SK-N-SH (cell line): ENCODE results near the gene FBP1. TPM values are rescaled to one million over a fixed set of nuclear protein-coding genes. Genes with fewer than 3 reads are reported as not detected.

ENCODE experiments used
- CTCF ChIA-PET: fragments of 300-600, 350-600 bp; formaldehyde crosslinking; extraction: SDS; loops from one replicate; lab custom pipeline; 2021; lab: Yijun Ruan, JAX
- POLR2A ChIA-PET: fragments of 350-600 bp; sonication (Branson Sonifier 250); formaldehyde crosslinking; extraction: SDS; loops from one replicate; lab custom pipeline; 2020; ENCODE audit warnings: antibody characterized with exemption, inconsistent platforms; lab: Yijun Ruan, JAX
- DNase-seq: peaks from one replicate; pipeline ENCODE4 v3.0.0; 2012
- H2AFZ ChIP-seq: fragments of 200-600 bp; sonication (generic); 2 replicates; pipeline ENCODE4 v1.8.1; 2016; ENCODE audit warnings: antibody characterized with exemption, mild to moderate bottlenecking, low read depth
- H3F3A ChIP-seq: fragments of 200-600 bp; sonication (generic); replicated peaks from 2 replicates; pipeline ENCODE3; 2016; ENCODE audit warnings: antibody characterized with exemption, mild to moderate bottlenecking; ENCODE audit not compliant: insufficient read depth
- H3K27ac ChIP-seq, 2 experiments: fragments of 200-500 bp in 1 of 2; fragments of 200-600 bp in 1 of 2; sonication (Bioruptor generic) in 1 of 2; sonication (generic), shearing (Covaris generic) in 1 of 2; 2 replicates each; pipeline versions ENCODE4 v1.5.1 to v1.6.1; 2014 to 2016; ENCODE audit warnings: low read depth in 2 of 2, inconsistent platforms in 1 of 2, low read length in 1 of 2, mild to moderate bottlenecking in 1 of 2, mixed read lengths in 1 of 2
- H3K27me3 ChIP-seq: fragments of 200-600 bp; sonication (generic), shearing (Covaris generic); 2 replicates; pipeline ENCODE4 v1.6.1; 2016; ENCODE audit warnings: mixed run types; ENCODE audit not compliant: insufficient read depth
- H3K36me3 ChIP-seq, 2 experiments: fragments of 200-500 bp in 1 of 2; fragments of 200-600 bp in 1 of 2; sonication (Bioruptor generic) in 1 of 2; sonication (generic) in 1 of 2; replicated peaks in 1 of 2; 2 replicates each; pipeline versions ENCODE3 to v1.5.1; 2014 to 2016; ENCODE audit warnings: low read length in 1 of 2, mild to moderate bottlenecking in 1 of 2; ENCODE audit not compliant: insufficient read depth in 2 of 2, control insufficient read depth in 1 of 2
- H3K4me1 ChIP-seq, 2 experiments: fragments of 200-500 bp in 1 of 2; fragments of 200-600 bp in 1 of 2; sonication (Bioruptor generic) in 1 of 2; sonication (generic), shearing (Covaris generic) in 1 of 2; 2 replicates each; pipeline versions ENCODE4 v1.5.1 to v1.6.1; 2014 to 2016; ENCODE audit warnings: low read depth in 1 of 2, low read length in 1 of 2, mixed run types in 1 of 2; ENCODE audit not compliant: insufficient read depth in 2 of 2, control insufficient read depth in 1 of 2
- H3K4me2 ChIP-seq: fragments of 200-600 bp; sonication (generic), shearing (Covaris generic); 2 replicates; pipeline ENCODE4 v1.6.1; 2017; ENCODE audit warnings: mixed run types
- H3K4me3 ChIP-seq, 2 experiments: fragments of 200-500 bp in 1 of 2; fragments of 200-600 bp in 1 of 2; sonication (Bioruptor generic) in 1 of 2; sonication (generic), shearing (Covaris generic) in 1 of 2; 2 replicates each; pipeline versions ENCODE4 v1.5.1 to v1.8.1; 2014 to 2016; ENCODE audit warnings: low read depth in 2 of 2, inconsistent platforms in 1 of 2, low read length in 1 of 2, mild to moderate bottlenecking in 1 of 2, mixed read lengths in 1 of 2, moderate library complexity in 1 of 2
- H3K79me2 ChIP-seq: fragments of 200-600 bp; sonication (generic); 2 replicates; pipeline ENCODE4 v1.8.1; 2017; ENCODE audit warnings: mild to moderate bottlenecking; ENCODE audit not compliant: insufficient read depth
- H3K9ac ChIP-seq: fragments of 200-600 bp; sonication (generic); 2 replicates; pipeline ENCODE4 v1.6.1; 2017; ENCODE audit warnings: mixed run types
- H3K9me2 ChIP-seq: fragments of 200-600 bp; sonication (generic); 2 replicates; pipeline ENCODE4 v1.6.1; 2017; ENCODE audit warnings: mixed run types
- H3K9me3 ChIP-seq: fragments of 200-600 bp; sonication (generic); 2 replicates; pipeline ENCODE4 v1.6.1; 2017; ENCODE audit warnings: mixed run types, mild to moderate bottlenecking, moderate library complexity
- H4K20me1 ChIP-seq: fragments of 200-600 bp; sonication (generic); 2 replicates; pipeline ENCODE4 v1.6.1; 2017; ENCODE audit warnings: mild to moderate bottlenecking, mixed run types; ENCODE audit not compliant: insufficient read depth
- CHD2 ChIP-seq: fragments of 150-350 bp; IDR thresholded peaks from 2 replicates; pipeline ENCODE4 v1.6.1; 2018; ENCODE audit warnings: low read length; ENCODE audit not compliant: partially characterized antibody
- GABPA ChIP-seq: IDR thresholded peaks from 2 replicates; pipeline ENCODE4 v1.4.0; 2012; ENCODE audit warnings: low read depth, mild to moderate bottlenecking
- JUND ChIP-seq: IDR thresholded peaks from 2 replicates; pipeline ENCODE4 v1.4.0; 2012
- NRF1 ChIP-seq: IDR thresholded peaks from 2 replicates; pipeline ENCODE4 v1.6.1; 2012; ENCODE audit warnings: low read depth, mild to moderate bottlenecking, low read length
- PBX3 ChIP-seq: IDR thresholded peaks from 2 replicates; pipeline ENCODE4; 2012
- RFX5 ChIP-seq: IDR thresholded peaks from 2 replicates; pipeline ENCODE4 v1.6.1; 2012; ENCODE audit warnings: mild to moderate bottlenecking, improper control_type of control experiment, low read length
- SIN3A ChIP-seq: IDR thresholded peaks from 2 replicates; pipeline ENCODE4 v1.6.1; 2012; ENCODE audit warnings: low read depth, mild to moderate bottlenecking, low read length, moderate library complexity, borderline replicate concordance
- USF2 ChIP-seq: fragments of 150-350 bp; IDR thresholded peaks from 2 replicates; pipeline ENCODE4 v1.6.1; 2017; ENCODE audit warnings: antibody characterized with exemption, low read length, low read depth, borderline replicate concordance
- YY1 ChIP-seq: IDR thresholded peaks from 2 replicates; pipeline ENCODE4 v1.4.0; 2012; ENCODE audit warnings: low read depth, mild to moderate bottlenecking
- ZBTB33 ChIP-seq: IDR thresholded peaks from 2 replicates; pipeline ENCODE4 v1.4.0; 2012; ENCODE audit warnings: low read depth, borderline replicate concordance
- WGBS: methylation state at CpG from one replicate; pipeline ENCODE4 v1.1.6; 2017; ENCODE audit warnings: low lambda C conversion rate; 5-methylcytosine and 5-hydroxymethylcytosine counted together
- polyA plus RNA-seq, 3 experiments: library from polyadenylated mRNA; depleted of rRNA; stranded (reverse); fragments of >200 nt; gene quantifications; 2 replicates each; pipeline ENCODE4 v1.2.3, GENCODE V29; 2012
- TF ChIP-seq, protein P1 (sequence below): IDR thresholded peaks from 2 replicates; pipeline ENCODE4 v1.4.0; 2012; ENCODE audit warnings: low read depth

The FBP1 gene
- polyA plus RNA-seq, 1 of the 3 experiments (the other 2 are of a cell fraction) = not detected

GRCh38 chr9:94665613-94666012 lies 26.3 kb upstream of the FBP1 start (continued):
- TF ChIP-seq PBX3 = no peak
- TF ChIP-seq, all 33 proteins: peak for 0

GRCh38 chr9:94664801-94665200 lies 25.5 kb upstream of the FBP1 start:
- H2AFZ ChIP-seq = no peak overlapping the region
- H3K27ac ChIP-seq = no peak overlapping the region
- TF ChIP-seq NRF1 = no peak
- TF ChIP-seq CHD2 = no peak
- no peak for TF ChIP-seq SIN3A
- TF ChIP-seq USF2 = no peak
- TF ChIP-seq ZBTB33 = no peak
- no peak for TF ChIP-seq JUND
- no peak for TF ChIP-seq YY1
- TF ChIP-seq, protein P1, sequence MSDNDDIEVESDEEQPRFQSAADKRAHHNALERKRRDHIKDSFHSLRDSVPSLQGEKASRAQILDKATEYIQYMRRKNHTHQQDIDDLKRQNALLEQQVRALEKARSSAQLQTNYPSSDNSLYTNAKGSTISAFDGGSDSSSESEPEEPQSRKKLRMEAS = no peak
- no peak for TF ChIP-seq GABPA
- no peak for TF ChIP-seq RFX5
- TF ChIP-seq PBX3 = no peak
- peaks cover 0 to 5% of the 10 kb centered on the region in 2 experiments; a peak in 1 of 4 replicates for H3K4me1 ChIP-seq
- no peak overlapping the region for H3K4me2 ChIP-seq
- 57% methylated on average over 2 of the region's 2 CpGs for WGBS
- CTCF ChIA-PET = no interaction called here
- H3K9ac ChIP-seq = no peak overlapping the region
- H3K9me2 ChIP-seq = no peaks in the 10 kb centered on the region
- no peaks in the 10 kb centered on the region for H3K27me3 ChIP-seq
- H3K4me3 ChIP-seq = no peak overlapping the region
- DNase-seq = no peak
- H3F3A ChIP-seq = peaks cover 12% of the 10 kb centered on the region
- H3K9me3 ChIP-seq = no peaks in the 10 kb centered on the region
- H4K20me1 ChIP-seq = no peaks in the 10 kb centered on the region
- POLR2A ChIA-PET = no interaction called here
- H3K79me2 ChIP-seq = no peaks in the 10 kb centered on the region
- H3K36me3 ChIP-seq = no peaks in the 10 kb centered on the region
